Subcutaneous adipose tissue (tissue), 4 donors: ENCODE data around the gene LGR6. TPM values are rescaled to one million over a fixed set of nuclear protein-coding genes. Genes with fewer than 3 reads are reported as not detected.

Experiments used
- CTCF ChIP-seq: fragments of 450-650 bp; IDR thresholded peaks from one replicate; pipeline ENCODE4 v1.5.1; 2016; ENCODE audit warnings: low read depth, mild to moderate bottlenecking, control low read depth, antibody characterized with exemption, moderate library complexity
- total RNA-seq, 4 donors: library from RNA; depleted of rRNA; stranded (reverse); fragments of >200 nt; gene quantifications; one replicate each; pipeline ENCODE4 v1.1.0, GENCODE V29; 2016

The LGR6 gene
- total RNA-seq: not detected

GRCh38 chr1:202193614-202194327 lies at the start of gene LGR6:
Gene LGR6 (plus strand): TSS chr1:202193799. CDS start chr1:202193990, 191 bp downstream.
- no peak for TF ChIP-seq CTCF

- TF ChIP-seq CTCF: no peak
These were observed 49.1 kb upstream of the LGR6 start, which contains the start of gene ARL8A for GRCh38 chr1:202144402-202145067. Gene ARL8A (minus strand): TSS chr1:202144737. CDS start chr1:202144572, 165 bp downstream.

GRCh38 chr1:202145068-202145743 lies 48.4 kb upstream of the LGR6 start:
- TF ChIP-seq CTCF: no peak

- no peak for TF ChIP-seq CTCF
These were observed 47.3 kb upstream of the LGR6 start for GRCh38 chr1:202146279-202146678.

- TF ChIP-seq CTCF: no peak
These were observed 46.6 kb upstream of the LGR6 start for GRCh38 chr1:202146993-202147392.

- TF ChIP-seq CTCF: no peak
These were observed 45.2 kb upstream of the LGR6 start for GRCh38 chr1:202148391-202148790.

- TF ChIP-seq CTCF: no peak
These were observed 44.0 kb upstream of the LGR6 start for GRCh38 chr1:202149566-202149965.
